ENCODE data around the gene PLXNB3. TPM values are rescaled to one million over a fixed set of nuclear protein-coding genes. Genes with fewer than 3 reads are reported as not detected.

The PLXNB3 gene
- polyA plus RNA-seq, 1 experiment, result 5.5 TPM

- TF ChIP-seq, protein P1, sequence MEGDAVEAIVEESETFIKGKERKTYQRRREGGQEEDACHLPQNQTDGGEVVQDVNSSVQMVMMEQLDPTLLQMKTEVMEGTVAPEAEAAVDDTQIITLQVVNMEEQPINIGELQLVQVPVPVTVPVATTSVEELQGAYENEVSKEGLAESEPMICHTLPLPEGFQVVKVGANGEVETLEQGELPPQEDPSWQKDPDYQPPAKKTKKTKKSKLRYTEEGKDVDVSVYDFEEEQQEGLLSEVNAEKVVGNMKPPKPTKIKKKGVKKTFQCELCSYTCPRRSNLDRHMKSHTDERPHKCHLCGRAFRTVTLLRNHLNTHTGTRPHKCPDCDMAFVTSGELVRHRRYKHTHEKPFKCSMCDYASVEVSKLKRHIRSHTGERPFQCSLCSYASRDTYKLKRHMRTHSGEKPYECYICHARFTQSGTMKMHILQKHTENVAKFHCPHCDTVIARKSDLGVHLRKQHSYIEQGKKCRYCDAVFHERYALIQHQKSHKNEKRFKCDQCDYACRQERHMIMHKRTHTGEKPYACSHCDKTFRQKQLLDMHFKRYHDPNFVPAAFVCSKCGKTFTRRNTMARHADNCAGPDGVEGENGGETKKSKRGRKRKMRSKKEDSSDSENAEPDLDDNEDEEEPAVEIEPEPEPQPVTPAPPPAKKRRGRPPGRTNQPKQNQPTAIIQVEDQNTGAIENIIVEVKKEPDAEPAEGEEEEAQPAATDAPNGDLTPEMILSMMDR (IDR thresholded peaks at IDR 0.05; ENCODE audit: low read depth, low read length), result no peak
- ChIA-PET CTCF (no interaction called here), POLR2A (no interaction called here)
- no peaks in the 10 kb centered on the region for H3K27me3 ChIP-seq (ENCODE audit: control insufficient read depth, insufficient read depth, low read length)
- H3K4me3 ChIP-seq (ENCODE audit: low read depth, low read length), result no peak overlapping the region
- no peak overlapping the region for H3K27ac ChIP-seq (ENCODE audit: low read depth, low read length)
- no peaks in the 10 kb centered on the region; the same call in 1 of the 2 replicates for H3K9me3 ChIP-seq (ENCODE audit: control insufficient read depth, insufficient read depth, low read length)
- DNase-seq (ENCODE audit: low read depth, low spot score), result no peak
Measured at GRCh38 chrX:153789654-153790053, 25.6 kb downstream of the PLXNB3 start.

GRCh38 chrX:153791104-153791852 is 27.2 kb downstream of the PLXNB3 start:
- Histone ChIP-seq H3K27me3 (ENCODE audit: control insufficient read depth, insufficient read depth, low read length) (no peaks in the 10 kb centered on the region), H3K9me3 (ENCODE audit: control insufficient read depth, insufficient read depth, low read length) (no peaks in the 10 kb centered on the region; the same call in 1 of the 2 replicates), H3K27ac (ENCODE audit: low read depth, low read length) (no peak overlapping the region), H3K4me3 (ENCODE audit: low read depth, low read length) (no peak overlapping the region)
- no peak for DNase-seq (ENCODE audit: low read depth, low spot score)
- ChIA-PET POLR2A (no interaction called here), CTCF (interaction anchor here (1.9 kb wide), 1 partner anchor 156 kb away, joined by 5 read pairs; no protein-coding TSS in a partner anchor)
- TF ChIP-seq, protein P1 (IDR thresholded peaks at IDR 0.05; ENCODE audit: low read depth, low read length), result no peak

GRCh38 chrX:153792368-153792767 is 28.3 kb downstream of the PLXNB3 start:
- CTCF ChIA-PET, result interaction anchor here (1.9 kb wide), 1 partner anchor 154 kb away, joined by 5 read pairs; no protein-coding TSS in a partner anchor
- no peak overlapping the region for H3K27ac ChIP-seq (ENCODE audit: low read depth, low read length)
- DNase-seq (ENCODE audit: low read depth, low spot score), result no peak
- no peak overlapping the region for H3K4me3 ChIP-seq (ENCODE audit: low read depth, low read length)
- H3K9me3 ChIP-seq (ENCODE audit: control insufficient read depth, insufficient read depth, low read length), result no peaks in the 10 kb centered on the region; the same call in 1 of the 2 replicates
- TF ChIP-seq, protein P1 (IDR thresholded peaks at IDR 0.05; ENCODE audit: low read depth, low read length), result no peak
- H3K27me3 ChIP-seq (ENCODE audit: control insufficient read depth, insufficient read depth, low read length), result no peaks in the 10 kb centered on the region
- POLR2A ChIA-PET, result no interaction called here

GRCh38 chrX:153793291-153793690 is 29.2 kb downstream of the PLXNB3 start:
- H3K27ac ChIP-seq (ENCODE audit: low read depth, low read length), result peak overlapping the region; percentile 21
- TF ChIP-seq, protein P1 (IDR thresholded peaks at IDR 0.05; ENCODE audit: low read depth, low read length), result no peak
- no peaks in the 10 kb centered on the region for H3K27me3 ChIP-seq (ENCODE audit: control insufficient read depth, insufficient read depth, low read length)
- POLR2A ChIA-PET, result no interaction called here
- CTCF ChIA-PET, result interaction anchor here (1.6 to 1.7 kb wide), 2 partner anchors 130 to 132 kb away, joined by 3 to 5 read pairs; no protein-coding TSS in a partner anchor
- peak overlapping the region; percentile 82 for H3K4me3 ChIP-seq (ENCODE audit: low read depth, low read length)
- no peaks in the 10 kb centered on the region; the same call in 1 of the 2 replicates for H3K9me3 ChIP-seq (ENCODE audit: control insufficient read depth, insufficient read depth, low read length)
- DNase-seq (ENCODE audit: low read depth, low spot score), result no peak
